Hematopoietic multipotent progenitor cell treated with erythropoietin and hydrocortisone succinate and interleukin-3 and kit ligand, for 6 days (in vitro differentiated cells): ENCODE results near the gene RAB14.
"Not testable (repeated sequence)": the region's sequence is repeated elsewhere in the genome, so short reads cannot be mapped to it uniquely, and the experiment has no call there.

Source experiments
- DNase-seq: peaks from one replicate; pipeline ENCODE4 v3.0.0-alpha.2; 2015

RAB14 gene

GRCh38 chr9:121153642-121154041, 48.0 kb downstream of the RAB14 start:
- peak; percentile 84 for DNase-seq

- DNase-seq, result no peak
These were observed 51.5 kb downstream of the RAB14 start for GRCh38 chr9:121150188-121150587.

- no peak for DNase-seq
These were observed 57.2 kb downstream of the RAB14 start for GRCh38 chr9:121144482-121144881.

- peak; percentile 55 for DNase-seq
These were observed 57.9 kb downstream of the RAB14 start for GRCh38 chr9:121143771-121144170.

- DNase-seq, result no peak
These were observed 60.0 kb downstream of the RAB14 start for GRCh38 chr9:121141706-121142105.

GRCh38 chr9:121141306-121141705, 60.4 kb downstream of the RAB14 start:
- no peak for DNase-seq

- DNase-seq, result no peak
These were observed 61.5 kb downstream of the RAB14 start for GRCh38 chr9:121140162-121140561.

GRCh38 chr9:121138973-121139372, 62.7 kb downstream of the RAB14 start:
- DNase-seq, result no peak

GRCh38 chr9:121138561-121138960, 63.1 kb downstream of the RAB14 start:
- no peak for DNase-seq

GRCh38 chr9:121135642-121136041, 66.0 kb downstream of the RAB14 start:
- DNase-seq, result no peak

- DNase-seq, result peak; percentile 68
These were observed 68.4 kb downstream of the RAB14 start for GRCh38 chr9:121133104-121133816.

GRCh38 chr9:121129384-121129783, 72.3 kb downstream of the RAB14 start:
- DNase-seq, result not testable (repeated sequence)
